ENCODE results near the gene KCNJ9.

- TF ChIP-seq CTCF (conservative IDR thresholded peaks at IDR 0.05; ENCODE audit: low read depth in 2 of 2) (no peak), POLR2AphosphoS5 (IDR thresholded peaks at IDR 0.05; ENCODE audit: low read depth) (no peak), EZH2 (IDR thresholded peaks at IDR 0.05; ENCODE audit: low read depth, unreplicated experiment) (no peak), EZH2phosphoT487 (IDR thresholded peaks at IDR 0.05; ENCODE audit: unreplicated experiment) (no peak)
These were observed 3.9 kb upstream of the KCNJ9 start for GRCh38 chr1:160077486-160077885.
